HG03378 (cell line): ENCODE results near the gene CHST8.

Source experiments
- ATAC-seq: cut with Tn5 transposase; IDR thresholded peaks from one replicate; pipeline ENCODE4 v1.9.1; 2021; ENCODE audit warnings: mild to moderate bottlenecking, moderate library complexity; ENCODE audit not compliant: unreplicated experiment

The CHST8 gene

GRCh38 chr19:33673258-33673875 lies 51.6 kb downstream of the CHST8 start:
- no peak for ATAC-seq

GRCh38 chr19:33673996-33674625 lies 52.4 kb downstream of the CHST8 start:
- ATAC-seq, result no peak

DNA sequence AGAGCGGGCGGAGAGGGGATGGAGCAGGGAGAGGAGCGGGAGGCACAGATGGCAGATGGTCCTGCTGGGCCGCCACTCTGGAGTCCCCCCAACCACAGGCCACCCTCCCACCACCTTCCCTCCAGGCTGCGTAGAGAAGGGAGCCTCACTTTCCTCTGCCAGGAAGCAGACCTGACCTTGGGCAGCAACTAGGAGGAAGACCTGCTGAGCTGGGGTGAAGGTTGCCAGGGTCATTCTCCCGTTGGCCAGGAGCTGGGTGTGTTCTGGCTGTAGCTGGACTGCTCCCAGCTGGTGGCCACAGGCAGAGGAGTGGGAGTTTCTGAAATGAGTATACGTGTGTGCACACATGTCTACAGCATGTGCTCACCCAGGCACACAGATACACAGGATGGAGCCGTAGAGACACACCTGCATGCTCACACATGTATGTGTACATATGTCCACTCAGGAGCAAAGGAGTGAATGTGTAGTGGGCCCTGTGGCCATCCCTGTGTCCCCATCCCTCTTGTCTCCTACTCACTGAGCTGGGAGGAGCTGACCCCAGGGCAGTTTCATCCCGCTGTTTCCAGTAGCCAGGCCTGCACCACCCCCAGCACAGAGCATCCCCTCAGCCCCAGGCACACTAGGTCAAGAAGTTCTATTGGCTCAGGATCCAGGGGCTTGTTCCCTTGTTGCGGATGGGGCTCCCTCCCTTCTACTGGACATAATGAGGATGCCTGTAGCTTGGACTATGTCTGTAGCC lies 53.0 kb downstream of the CHST8 start:
- ATAC-seq, result no peak

GRCh38 chr19:33675501-33676124 lies 53.9 kb downstream of the CHST8 start:
- no peak for ATAC-seq

GRCh38 chr19:33676999-33677665 lies 55.4 kb downstream of the CHST8 start:
- no peak for ATAC-seq

- no peak for ATAC-seq
These were observed 56.1 kb downstream of the CHST8 start for GRCh38 chr19:33677745-33678426.

GRCh38 chr19:33678796-33679585 lies 57.2 kb downstream of the CHST8 start:
- no peak for ATAC-seq

GRCh38 chr19:33679696-33680095 lies 57.9 kb downstream of the CHST8 start:
- ATAC-seq, result no peak

- no peak for ATAC-seq
These were observed 59.4 kb downstream of the CHST8 start for GRCh38 chr19:33681081-33681680.

- ATAC-seq, result no peak
These were observed 62.3 kb downstream of the CHST8 start for GRCh38 chr19:33683881-33684537.

GRCh38 chr19:33684538-33685232 lies 62.9 kb downstream of the CHST8 start:
- no peak for ATAC-seq

DNA sequence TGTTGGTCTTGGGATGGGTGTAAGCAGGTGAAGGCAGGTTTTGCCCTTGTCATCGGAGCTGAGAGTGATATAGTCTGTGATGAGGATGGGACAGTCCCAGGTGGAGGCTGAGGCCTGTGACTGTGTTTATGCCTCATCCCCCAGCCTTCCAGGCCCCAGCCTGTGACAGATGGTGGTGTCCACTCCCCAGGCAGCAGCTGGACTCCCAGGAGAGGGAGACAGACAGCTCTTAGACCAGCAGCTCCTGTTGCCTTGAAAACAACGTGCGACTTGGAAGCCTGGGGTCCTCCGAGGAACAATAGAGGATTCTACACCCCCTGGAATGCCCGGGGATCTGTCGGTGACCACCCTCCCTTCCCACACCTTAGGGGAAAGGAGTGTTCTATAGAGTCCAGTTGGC lies 63.8 kb downstream of the CHST8 start:
- no peak for ATAC-seq

GRCh38 chr19:33686262-33686661 lies 64.5 kb downstream of the CHST8 start:
- ATAC-seq, result no peak

GRCh38 chr19:33686687-33687480 lies 65.1 kb downstream of the CHST8 start:
- no peak for ATAC-seq

DNA sequence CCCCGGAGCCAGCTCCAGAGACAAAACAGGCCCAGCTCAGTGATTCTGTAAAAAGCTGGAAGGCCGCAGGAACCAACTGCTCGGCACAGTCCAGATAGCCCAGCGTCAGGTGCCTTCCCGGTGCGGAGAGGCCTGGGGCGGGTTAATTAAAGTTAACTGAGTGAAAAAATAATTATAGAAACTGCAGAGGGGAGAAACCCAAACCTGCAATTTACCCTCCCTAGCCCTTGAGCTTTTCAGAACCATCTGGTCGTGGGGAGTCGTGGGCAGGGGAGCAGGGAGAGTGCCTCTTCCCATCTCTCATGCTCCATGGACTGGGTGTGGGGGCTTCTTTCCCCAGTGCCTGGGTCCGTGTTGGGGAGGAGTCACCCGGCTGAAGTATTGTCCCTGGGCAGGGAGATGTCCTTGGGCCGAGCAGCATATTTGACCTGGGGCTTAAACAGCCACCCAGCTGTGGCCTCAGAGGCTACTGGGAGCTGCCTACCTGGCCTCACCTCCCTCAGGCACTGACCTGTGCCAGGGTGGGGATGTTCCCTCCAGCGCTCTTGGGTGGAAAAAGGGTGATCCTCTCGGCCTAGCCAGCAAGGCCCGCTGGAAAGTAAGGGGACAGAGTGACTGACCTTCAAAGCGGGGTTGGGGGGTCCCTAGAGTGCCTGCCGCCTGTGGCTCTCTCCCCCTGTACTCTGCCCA lies 65.9 kb downstream of the CHST8 start:
- no peak for ATAC-seq

- no peak for ATAC-seq
These were observed 66.6 kb downstream of the CHST8 start for GRCh38 chr19:33688171-33688992.
